RCC 7860 (cell line): ENCODE data around the gene SURF2.

Experiments
- DNase-seq: peaks from one replicate; pipeline ENCODE4 v3.0.0-alpha.2; 2015; ENCODE audit warnings: low spot score
- FAIRE-seq: peaks from 2 replicates; lab custom pipeline; 2012; peaks lifted over from hg19 to GRCh38; lab: Jason Lieb, UNC

Gene SURF2

GRCh38 chr9:133353548-133353947 is 2.8 kb upstream of the SURF2 start:
- DNase-seq (no peak), FAIRE-seq (no peak)

- DNase-seq, result no peak
Measured at GRCh38 chr9:133354766-133355165, 1.6 kb upstream of the SURF2 start.

GRCh38 chr9:133355881-133356357 is 431 bp upstream of the SURF2 start:
- DNase-seq (no peak), FAIRE-seq (no peak)

More at GRCh38 chr9:133354766-133355165, 1.6 kb upstream of the SURF2 start:
- no peak for FAIRE-seq

GRCh38 chr9:133357656-133358055 is 1.3 kb downstream of the SURF2 start:
- FAIRE-seq (no peak), DNase-seq (no peak)

GRCh38 chr9:133359399-133360175 is 3.2 kb downstream of the SURF2 start:
- FAIRE-seq, result no peak
- no peak for DNase-seq

GRCh38 chr9:133360400-133361393 is 4.3 kb downstream of the SURF2 start:
- no peak for DNase-seq
- no peak for FAIRE-seq

- FAIRE-seq, result no peak
- DNase-seq, result no peak
Measured at GRCh38 chr9:133361507-133362092, 5.2 kb downstream of the SURF2 start.

- FAIRE-seq (no peak), DNase-seq (no peak)
Measured at GRCh38 chr9:133362359-133363044, 6.2 kb downstream of the SURF2 start.

GRCh38 chr9:133366435-133366834 is 10.1 kb downstream of the SURF2 start:
- DNase-seq (no peak), FAIRE-seq (no peak)

- DNase-seq (no peak), FAIRE-seq (no peak)
Measured at GRCh38 chr9:133367221-133367620, 10.9 kb downstream of the SURF2 start.

- DNase-seq (no peak), FAIRE-seq (no peak)
Measured at GRCh38 chr9:133367778-133368177, 11.4 kb downstream of the SURF2 start.

- DNase-seq, result no peak
- FAIRE-seq, result no peak
Measured at GRCh38 chr9:133368249-133368881, 12.0 kb downstream of the SURF2 start.

- DNase-seq (no peak), FAIRE-seq (no peak)
Measured at GRCh38 chr9:133369422-133369821, 13.1 kb downstream of the SURF2 start.

GRCh38 chr9:133369933-133370332 is 13.6 kb downstream of the SURF2 start:
- FAIRE-seq, result no peak
- no peak for DNase-seq

GRCh38 chr9:133370685-133371084 is 14.3 kb downstream of the SURF2 start:
- FAIRE-seq, result no peak
- DNase-seq, result no peak

GRCh38 chr9:133371261-133371711 is 14.9 kb downstream of the SURF2 start:
- FAIRE-seq (no peak), DNase-seq (no peak)

GRCh38 chr9:133372144-133372543 is 15.8 kb downstream of the SURF2 start:
- no peak for FAIRE-seq
- no peak for DNase-seq

GRCh38 chr9:133374612-133375115 is 18.3 kb downstream of the SURF2 start:
- DNase-seq (peak; percentile 40), FAIRE-seq (peak; percentile 23)

- FAIRE-seq, result no peak
- DNase-seq, result peak; percentile 25
Measured at GRCh38 chr9:133375116-133375723, 18.9 kb downstream of the SURF2 start.
